SK-N-SH treated with all-trans-retinoic acid at 6 μM for 48 hours (cell line): ENCODE measurements around the gene FZD2.

ENCODE experiments used
- ATAC-seq: fragments of 200-7000 bp; cut with Tn5 transposase; 3 replicates; pipeline ENCODE4 v1.9.1; 2020; ENCODE audit warnings: mild to moderate bottlenecking, moderate library complexity
- CREB5 ChIP-seq: fragments of 250-450 bp; sonication (Bioruptor Pico); IDR thresholded peaks from 2 replicates; pipeline ENCODE4 v1.5.1; 2020; ENCODE audit warnings: low read depth, mild to moderate bottlenecking, moderate library complexity
- CSRNP3 ChIP-seq: fragments of 250-450 bp; sonication (Bioruptor Pico); IDR thresholded peaks from 2 replicates; pipeline ENCODE4 v1.5.1; 2021; ENCODE audit warnings: mild to moderate bottlenecking, moderate library complexity
- ISL1 ChIP-seq: fragments of 250-450 bp; sonication (Bioruptor Pico); IDR thresholded peaks from 2 replicates; pipeline ENCODE4 v2.1.2; 2022; ENCODE audit warnings: mild to moderate bottlenecking, moderate library complexity
- OSR1 ChIP-seq: fragments of 250-450 bp; sonication (Bioruptor Pico); IDR thresholded peaks from 2 replicates; pipeline ENCODE4 v1.8.0; 2022; ENCODE audit warnings: moderate library complexity, mild to moderate bottlenecking, inconsistent platforms
- PATZ1 ChIP-seq: fragments of 250-450 bp; sonication (Bioruptor Pico); IDR thresholded peaks from 2 replicates; pipeline ENCODE4 v1.8.0; 2020; ENCODE audit warnings: mild to moderate bottlenecking, moderate library complexity, borderline replicate concordance
- POU6F1 ChIP-seq: fragments of 250-450 bp; sonication (Bioruptor Pico); IDR thresholded peaks from 2 replicates; pipeline ENCODE4 v1.8.0; 2021; ENCODE audit warnings: low read depth, mild to moderate bottlenecking, moderate library complexity, borderline replicate concordance
- PPARA ChIP-seq: fragments of 250-450 bp; sonication (Bioruptor Pico); IDR thresholded peaks from 2 replicates; pipeline ENCODE4 v1.5.0; 2020; ENCODE audit warnings: mild to moderate bottlenecking, borderline replicate concordance
- RARB ChIP-seq: fragments of 250-450 bp; sonication (Bioruptor Pico); IDR thresholded peaks from 2 replicates; pipeline ENCODE4 v1.8.0; 2021; ENCODE audit warnings: mild to moderate bottlenecking, moderate library complexity
- TCF4 ChIP-seq: fragments of 250-450 bp; sonication (Bioruptor Pico); IDR thresholded peaks from 2 replicates; pipeline ENCODE4 v1.8.0; 2021; ENCODE audit warnings: mild to moderate bottlenecking, moderate library complexity, borderline replicate concordance
- TOX ChIP-seq: fragments of 250-450 bp; sonication (Bioruptor Pico); IDR thresholded peaks from 2 replicates; pipeline ENCODE4 v1.8.0; 2021; ENCODE audit warnings: mild to moderate bottlenecking, moderate library complexity, borderline replicate concordance
- TSHZ2 ChIP-seq: fragments of 250-450 bp; sonication (Bioruptor Pico); IDR thresholded peaks from 2 replicates; pipeline ENCODE4 v1.5.0; 2020; ENCODE audit warnings: mild to moderate bottlenecking, moderate library complexity
- ZFP30 ChIP-seq: fragments of 450-650 bp; formaldehyde crosslinking; IDR thresholded peaks from 2 replicates; pipeline ENCODE4 v1.5.0; 2022; ENCODE audit warnings: mild to moderate bottlenecking, moderate library complexity
- ZNF565 ChIP-seq: fragments of 450-650 bp; formaldehyde crosslinking; conservative IDR thresholded peaks from 2 replicates; pipeline ENCODE4 v1.5.0; 2020; ENCODE audit warnings: low read depth, mild to moderate bottlenecking, moderate library complexity
- ZNF8 ChIP-seq: fragments of 450-650 bp; formaldehyde crosslinking; IDR thresholded peaks from 2 replicates; pipeline ENCODE4 v1.5.0; 2020; ENCODE audit warnings: mild to moderate bottlenecking, moderate library complexity

Gene FZD2

GRCh38 chr17:44604768-44605485 lies 47.6 kb downstream of the FZD2 start:
- no peak for ATAC-seq
- TF ChIP-seq ZFP30: no peak
- no peak for TF ChIP-seq PPARA
- no peak for TF ChIP-seq ZNF565 (CRISPR knock-in tag)
- no peak for TF ChIP-seq CREB5 (CRISPR knock-in tag)
- TF ChIP-seq CSRNP3: no peak
- TF ChIP-seq OSR1 (CRISPR knock-in tag): no peak
- TF ChIP-seq TCF4 (CRISPR knock-in tag): no peak
- TF ChIP-seq TOX (CRISPR knock-in tag): no peak
- TF ChIP-seq POU6F1: no peak
- no peak for TF ChIP-seq TSHZ2
- TF ChIP-seq RARB (CRISPR knock-in tag): no peak
- no peak for TF ChIP-seq ZNF8 (CRISPR knock-in tag)

GRCh38 chr17:44606658-44607057 lies 49.4 kb downstream of the FZD2 start:
- TF ChIP-seq ISL1 (CRISPR knock-in tag) (no peak), ZNF8 (CRISPR knock-in tag) (no peak), CREB5 (CRISPR knock-in tag) (no peak), PPARA (no peak), PATZ1 (no peak), TCF4 (CRISPR knock-in tag) (no peak)
- no peak for ATAC-seq

- ATAC-seq: peak; percentile 97
Observed at GRCh38 chr17:44607836-44608690, 50.8 kb downstream of the FZD2 start.

More at GRCh38 chr17:44607836-44608690, 50.8 kb downstream of the FZD2 start:
- peak; percentile 87 for TF ChIP-seq TCF4 (CRISPR knock-in tag)
- peak; percentile 74; the same call in 1 of the 2 replicates for TF ChIP-seq PATZ1
- TF ChIP-seq RARB (CRISPR knock-in tag): no peak
